ENCODE results near the gene TAX1BP3.

- no peak for TF ChIP-seq EZH2phosphoT487 (IDR thresholded peaks at IDR 0.05; ENCODE audit: low read depth)
- TF ChIP-seq CTCF (IDR thresholded peaks at IDR 0.05; ENCODE audit: low read depth, low read length): no peak
These were observed 5.0 kb downstream of the TAX1BP3 start for GRCh38 chr17:3663102-3664011.

Data from OCI-LY3 (cell line).